Activated naive CD8-positive, alpha-beta T cell treated with anti-CD3 and anti-CD28 coated beads, Interleukin-2, amount 10 ng/mL, durations not matched to agents 7 days and 5 days (primary cell): ENCODE measurements around the gene PLCE1. TPM values are rescaled to one million over a fixed set of nuclear protein-coding genes. Genes with fewer than 3 reads are reported as not detected.

Experiments
- ATAC-seq: fragments of 150-1000 bp; cut with Tn5 transposase; one replicate; pipeline ENCODE4 v1.10.0; 2021; ENCODE audit warnings: low read depth, moderate library complexity
- POLR2A ChIA-PET: fragments of 350-600 bp; sonication (Branson Sonifier 250); formaldehyde crosslinking; loops from one replicate; lab custom pipeline; 2021; ENCODE audit warnings: antibody characterized with exemption; lab: Charles Lee
- DNase-seq: peaks from one replicate; pipeline ENCODE4 v3.0.0; 2021
- H3K27ac Mint-ChIP-seq: one replicate; pipeline ENCODE4 v1.8.0; 2022; ENCODE audit warnings: mild to moderate bottlenecking, mixed read lengths
- H3K27me3 Mint-ChIP-seq: one replicate; pipeline ENCODE4 v1.8.0; 2022; ENCODE audit warnings: mild to moderate bottlenecking, moderate library complexity, mixed read lengths
- H3K36me3 Mint-ChIP-seq: one replicate; pipeline ENCODE4 v1.8.0; 2021; ENCODE audit warnings: mild to moderate bottlenecking, mixed read lengths
- H3K4me1 Mint-ChIP-seq: one replicate; pipeline ENCODE4 v1.8.0; 2021; ENCODE audit warnings: mixed read lengths
- H3K4me3 Mint-ChIP-seq: one replicate; pipeline ENCODE4 v1.8.0; 2022; ENCODE audit warnings: mild to moderate bottlenecking, moderate library complexity, mixed read lengths
- H3K9me3 Mint-ChIP-seq: one replicate; pipeline ENCODE4 v1.8.0; 2021; ENCODE audit warnings: mixed read lengths
- total RNA-seq, 2 experiments: library from RNA; stranded (reverse); gene quantifications; one replicate each; pipeline ENCODE4 v1.2.3, GENCODE V29; 2021

The PLCE1 gene
- total RNA-seq, 2 experiments from 2014 or later = not detected

DNA sequence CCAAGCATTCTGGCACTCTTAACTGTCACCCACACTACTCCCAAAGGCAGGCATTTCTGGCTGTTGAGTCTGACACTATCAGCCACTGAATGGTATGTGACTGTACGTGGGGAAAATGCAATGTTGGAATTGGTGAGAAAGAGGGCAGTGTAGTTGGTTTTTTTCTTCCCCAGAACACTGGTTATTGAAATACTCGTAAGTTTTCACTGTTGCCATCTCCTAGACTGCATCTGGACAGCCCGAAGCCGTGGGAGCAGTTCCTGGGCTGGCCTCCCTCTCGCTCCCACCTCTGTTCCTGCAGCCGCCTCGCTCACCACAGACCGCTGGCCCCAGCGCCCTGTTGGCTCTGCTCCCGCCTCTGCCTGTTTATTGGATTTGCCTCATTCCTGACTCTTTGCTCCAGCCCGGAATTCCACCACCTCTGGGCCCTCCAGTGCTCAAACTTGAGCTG lies 5.7 kb downstream of the PLCE1 start:
- H3K27ac Mint-ChIP-seq = no peak overlapping the region
- H3K27me3 Mint-ChIP-seq = peaks cover 36% of the 10 kb centered on the region
- no peaks in the 10 kb centered on the region for H3K4me1 Mint-ChIP-seq
- no peaks in the 10 kb centered on the region for H3K9me3 Mint-ChIP-seq
- no peak overlapping the region for H3K4me3 Mint-ChIP-seq
- no peaks in the 10 kb centered on the region for H3K36me3 Mint-ChIP-seq
- POLR2A ChIA-PET = no interaction called here
- DNase-seq (no peak), ATAC-seq (no peak)

DNA sequence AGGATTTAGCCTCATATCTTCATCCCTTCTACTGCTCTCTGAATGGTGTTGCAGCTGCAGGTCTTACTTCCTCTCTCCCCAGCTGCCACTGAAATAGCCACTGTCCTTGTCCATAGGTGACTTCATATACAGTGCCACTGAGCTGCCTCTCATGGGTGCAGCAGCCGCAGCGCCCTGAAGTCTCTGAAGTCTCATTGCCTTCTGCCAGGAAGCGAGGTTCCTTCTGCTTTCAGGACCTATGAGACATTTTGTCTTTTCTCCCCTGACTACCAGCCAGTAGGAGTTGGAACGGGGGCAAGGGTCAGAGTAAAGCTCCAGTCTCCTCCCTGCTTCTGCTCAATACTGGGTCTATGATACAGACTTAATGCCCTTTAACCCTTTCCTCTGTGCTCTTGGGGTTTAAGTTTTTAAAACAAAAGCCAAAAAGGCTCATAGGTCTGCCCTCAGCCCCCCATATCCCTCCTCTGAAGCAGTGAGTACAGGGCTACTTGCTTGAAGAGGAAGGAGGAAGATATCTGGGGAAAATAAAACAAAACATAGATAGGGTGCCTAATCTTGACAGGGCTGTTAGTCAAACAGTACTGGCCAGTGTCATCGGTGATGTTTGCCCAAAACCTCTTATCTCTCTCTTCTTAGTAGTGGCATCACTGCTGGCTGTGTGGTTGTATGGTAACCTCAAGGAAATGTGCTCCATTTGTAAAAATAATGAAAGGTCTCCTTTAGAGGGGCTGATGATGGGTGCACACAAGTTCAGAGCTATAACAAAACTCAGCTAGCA lies 7.1 kb downstream of the PLCE1 start:
- H3K9me3 Mint-ChIP-seq = no peaks in the 10 kb centered on the region
- ATAC-seq (no peak), DNase-seq (no peak)
- POLR2A ChIA-PET = no interaction called here
- no peak overlapping the region for H3K4me3 Mint-ChIP-seq
- no peaks in the 10 kb centered on the region for H3K4me1 Mint-ChIP-seq
- peaks cover 22% of the 10 kb centered on the region for H3K27me3 Mint-ChIP-seq
- no peaks in the 10 kb centered on the region for H3K36me3 Mint-ChIP-seq
- no peak overlapping the region for H3K27ac Mint-ChIP-seq

DNA sequence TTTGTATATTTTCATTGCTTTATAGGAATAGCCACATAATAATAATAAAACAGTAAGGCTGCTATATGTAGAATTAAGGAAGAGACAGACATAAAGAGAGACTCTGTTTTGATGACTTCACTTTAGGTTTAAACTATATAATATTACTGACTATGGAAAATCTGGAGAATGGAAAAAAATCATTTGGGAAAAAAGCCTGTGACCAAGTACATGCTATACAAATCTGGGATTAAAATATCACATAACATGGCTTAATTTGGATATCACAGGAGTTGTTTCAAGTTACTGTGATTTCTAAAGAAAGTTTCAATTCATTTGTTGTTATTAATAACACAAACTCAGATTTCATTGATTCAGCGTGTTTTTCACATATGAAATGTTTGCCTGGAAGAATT lies 7.7 kb downstream of the PLCE1 start:
- Mint-ChIP-seq H3K36me3 (no peaks in the 10 kb centered on the region), H3K4me1 (no peaks in the 10 kb centered on the region), H3K4me3 (no peak overlapping the region), H3K27ac (no peak overlapping the region), H3K9me3 (no peaks in the 10 kb centered on the region), H3K27me3 (peaks cover 20% of the 10 kb centered on the region)
- DNase-seq = no peak
- POLR2A ChIA-PET = no interaction called here
- ATAC-seq = no peak

DNA sequence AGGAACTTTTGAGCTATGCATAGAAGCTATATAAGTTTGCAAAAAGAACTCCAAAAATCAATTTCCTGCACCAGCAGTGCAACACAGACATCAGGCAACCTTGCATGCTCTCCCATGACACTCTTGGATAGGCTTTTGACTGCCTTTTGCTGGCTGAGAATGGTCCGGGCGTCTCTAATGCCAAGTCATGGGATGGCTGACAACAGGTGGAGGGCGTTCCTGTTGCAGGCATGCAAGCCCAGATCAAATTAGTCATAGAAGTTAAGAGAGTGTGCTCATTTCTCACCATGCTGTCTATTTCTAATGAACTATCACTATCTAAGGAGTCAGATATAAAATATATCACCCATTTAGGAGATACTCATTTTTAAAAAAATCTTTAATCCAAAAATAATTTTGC lies 8.4 kb downstream of the PLCE1 start:
- no peak overlapping the region for H3K4me3 Mint-ChIP-seq
- H3K36me3 Mint-ChIP-seq = no peaks in the 10 kb centered on the region
- POLR2A ChIA-PET = no interaction called here
- ATAC-seq (no peak), DNase-seq (no peak)
- H3K27me3 Mint-ChIP-seq = peaks cover 23% of the 10 kb centered on the region
- no peaks in the 10 kb centered on the region for H3K9me3 Mint-ChIP-seq
- no peak overlapping the region for H3K27ac Mint-ChIP-seq
- no peaks in the 10 kb centered on the region for H3K4me1 Mint-ChIP-seq

DNA sequence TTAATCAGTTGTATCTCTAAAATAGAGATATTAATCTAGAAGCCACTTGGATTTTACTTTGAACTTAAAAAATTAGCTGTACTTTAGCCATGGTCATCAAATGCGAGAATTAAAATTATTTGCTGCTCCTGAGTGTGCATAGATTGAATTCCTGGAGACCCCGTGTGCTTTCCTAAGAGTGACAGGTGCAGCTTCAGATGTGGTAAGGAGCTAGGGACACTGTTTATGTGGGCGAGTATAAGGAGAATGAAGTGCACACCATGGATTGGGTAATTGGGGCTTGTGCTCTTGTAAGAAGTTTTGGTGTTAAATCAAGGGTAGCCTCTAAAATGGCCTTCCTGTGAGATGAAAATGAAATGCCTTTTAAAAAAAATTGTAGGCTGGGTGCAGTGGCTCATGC lies 9.8 kb downstream of the PLCE1 start:
- H3K9me3 Mint-ChIP-seq = no peaks in the 10 kb centered on the region

GRCh38 chr10:94005050-94005449 lies 11.3 kb downstream of the PLCE1 start:
- Mint-ChIP-seq H3K27me3 (peaks cover 20% of the 10 kb centered on the region), H3K4me3 (no peak overlapping the region), H3K4me1 (no peaks in the 10 kb centered on the region), H3K9me3 (no peaks in the 10 kb centered on the region), H3K27ac (no peak overlapping the region), H3K36me3 (no peaks in the 10 kb centered on the region)
- POLR2A ChIA-PET = no interaction called here
- ATAC-seq (no peak), DNase-seq (no peak)

More for the DNA sequence above, 9.8 kb downstream of the PLCE1 start:
- POLR2A ChIA-PET = no interaction called here
- no peak overlapping the region for H3K4me3 Mint-ChIP-seq
- peaks cover 23% of the 10 kb centered on the region for H3K27me3 Mint-ChIP-seq
- DNase-seq (no peak), ATAC-seq (no peak)
- no peak overlapping the region for H3K27ac Mint-ChIP-seq
- no peaks in the 10 kb centered on the region for H3K4me1 Mint-ChIP-seq
- no peaks in the 10 kb centered on the region for H3K36me3 Mint-ChIP-seq

- Mint-ChIP-seq H3K27ac (no peak overlapping the region), H3K4me1 (no peaks in the 10 kb centered on the region), H3K4me3 (no peak overlapping the region), H3K36me3 (no peaks in the 10 kb centered on the region), H3K27me3 (peaks cover 7% of the 10 kb centered on the region), H3K9me3 (no peaks in the 10 kb centered on the region)
- POLR2A ChIA-PET = no interaction called here
- no peak for ATAC-seq
- no peak for DNase-seq
These were observed 13.1 kb downstream of the PLCE1 start for GRCh38 chr10:94006591-94007550.

GRCh38 chr10:94008526-94008925 lies 14.8 kb downstream of the PLCE1 start:
- Mint-ChIP-seq H3K9me3 (no peaks in the 10 kb centered on the region), H3K27ac (no peak overlapping the region), H3K36me3 (no peaks in the 10 kb centered on the region), H3K27me3 (peaks cover 3% of the 10 kb centered on the region), H3K4me3 (no peak overlapping the region), H3K4me1 (no peaks in the 10 kb centered on the region)
- DNase-seq (no peak), ATAC-seq (no peak)
- POLR2A ChIA-PET = no interaction called here

DNA sequence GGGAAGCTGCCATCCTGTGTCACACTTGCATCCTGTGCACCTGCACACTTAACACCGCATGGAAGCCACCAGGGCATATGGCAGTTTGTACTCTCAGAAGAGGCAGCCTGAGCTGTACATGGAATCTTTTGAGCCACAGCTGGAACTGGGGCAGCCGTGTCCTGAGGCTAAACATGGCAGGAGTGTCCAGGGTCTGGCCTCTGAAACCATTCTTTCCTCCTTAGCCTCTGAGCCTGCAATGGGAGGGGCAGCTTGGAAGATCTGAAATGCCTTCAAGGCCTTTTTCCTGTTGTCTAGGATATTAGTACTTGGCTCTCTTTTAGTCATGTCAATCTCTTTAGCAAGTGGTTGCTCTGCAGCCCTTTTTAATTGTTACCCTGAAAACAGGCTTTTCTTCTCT lies 16.4 kb downstream of the PLCE1 start:
- no peak overlapping the region for H3K4me3 Mint-ChIP-seq
- no peaks in the 10 kb centered on the region for H3K4me1 Mint-ChIP-seq
- POLR2A ChIA-PET = no interaction called here
- no peak for ATAC-seq
- H3K9me3 Mint-ChIP-seq = no peaks in the 10 kb centered on the region
- H3K36me3 Mint-ChIP-seq = no peaks in the 10 kb centered on the region
- H3K27ac Mint-ChIP-seq = no peak overlapping the region
- peaks cover 3% of the 10 kb centered on the region for H3K27me3 Mint-ChIP-seq
- DNase-seq = no peak

GRCh38 chr10:94010886-94011285 lies 17.2 kb downstream of the PLCE1 start:
- Mint-ChIP-seq H3K36me3 (no peaks in the 10 kb centered on the region), H3K4me3 (no peak overlapping the region), H3K27me3 (peaks cover 3% of the 10 kb centered on the region), H3K4me1 (no peaks in the 10 kb centered on the region), H3K27ac (no peak overlapping the region), H3K9me3 (no peaks in the 10 kb centered on the region)
- POLR2A ChIA-PET = no interaction called here
- ATAC-seq (no peak), DNase-seq (no peak)

DNA sequence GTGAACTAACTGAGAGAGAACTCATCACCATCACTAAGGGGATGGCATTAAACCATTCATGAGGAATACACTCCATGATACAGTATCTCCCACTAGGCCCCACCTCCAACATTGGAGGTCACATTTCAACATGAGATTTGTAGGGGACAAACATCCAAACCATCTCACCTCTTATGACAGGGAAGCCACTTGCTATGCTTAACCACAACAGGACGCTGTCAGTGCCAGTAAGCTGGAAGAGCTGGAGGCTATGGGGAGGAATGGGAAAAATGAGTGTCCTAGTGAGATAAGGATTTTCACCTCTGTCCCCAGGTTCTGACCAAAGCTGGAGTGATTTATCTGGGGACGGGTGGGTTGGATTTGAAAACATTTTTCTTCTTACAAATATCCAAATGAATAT lies 17.6 kb downstream of the PLCE1 start:
- H3K36me3 Mint-ChIP-seq = no peaks in the 10 kb centered on the region
- no peak overlapping the region for H3K4me3 Mint-ChIP-seq
- POLR2A ChIA-PET = no interaction called here
- H3K27me3 Mint-ChIP-seq = peaks cover 3% of the 10 kb centered on the region
- no peak overlapping the region for H3K27ac Mint-ChIP-seq
- no peaks in the 10 kb centered on the region for H3K4me1 Mint-ChIP-seq
- ATAC-seq (no peak), DNase-seq (no peak)
- H3K9me3 Mint-ChIP-seq = no peaks in the 10 kb centered on the region

- POLR2A ChIA-PET = no interaction called here
- Mint-ChIP-seq H3K9me3 (no peaks in the 10 kb centered on the region), H3K36me3 (no peaks in the 10 kb centered on the region), H3K4me3 (no peak overlapping the region), H3K4me1 (no peaks in the 10 kb centered on the region), H3K27me3 (no peaks in the 10 kb centered on the region), H3K27ac (no peak overlapping the region)
- ATAC-seq (no peak), DNase-seq (no peak)
These were observed 19.1 kb downstream of the PLCE1 start for GRCh38 chr10:94012834-94013233.

DNA sequence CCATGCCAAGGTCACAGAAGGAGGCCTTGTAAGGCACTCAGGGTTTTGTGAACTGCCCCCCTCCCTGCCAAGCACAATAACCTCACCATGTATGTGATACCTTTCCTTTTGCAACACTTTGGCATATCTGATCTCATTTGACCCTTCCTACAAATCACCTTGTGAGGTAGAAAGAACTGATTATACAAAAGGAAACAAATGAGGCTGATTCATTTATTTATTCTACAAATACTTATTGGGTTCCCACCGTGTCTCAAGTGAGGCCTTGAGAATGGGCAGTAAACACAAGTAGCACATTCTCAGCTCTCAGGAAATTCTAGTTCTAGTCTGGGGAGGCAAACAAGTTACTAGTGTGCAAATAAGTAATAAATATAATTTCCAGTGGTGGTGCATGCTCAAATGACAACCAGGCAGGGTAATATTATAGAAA lies 19.6 kb downstream of the PLCE1 start:
- Mint-ChIP-seq H3K4me1 (no peaks in the 10 kb centered on the region), H3K36me3 (no peaks in the 10 kb centered on the region), H3K27me3 (no peaks in the 10 kb centered on the region), H3K27ac (no peak overlapping the region), H3K4me3 (no peak overlapping the region), H3K9me3 (no peaks in the 10 kb centered on the region)
- no peak for ATAC-seq
- no peak for DNase-seq
- POLR2A ChIA-PET = no interaction called here

GRCh38 chr10:94014304-94014703 lies 20.6 kb downstream of the PLCE1 start:
- H3K4me1 Mint-ChIP-seq = no peaks in the 10 kb centered on the region
- POLR2A ChIA-PET = no interaction called here
- H3K27me3 Mint-ChIP-seq = no peaks in the 10 kb centered on the region
- ATAC-seq (no peak), DNase-seq (no peak)
- no peaks in the 10 kb centered on the region for H3K9me3 Mint-ChIP-seq
- no peak overlapping the region for H3K27ac Mint-ChIP-seq
- H3K36me3 Mint-ChIP-seq = no peaks in the 10 kb centered on the region
- no peak overlapping the region for H3K4me3 Mint-ChIP-seq
